Smooth muscle cell (in vitro differentiated cells): Measurements from ENCODE around the gene PTTG2. TPM values are rescaled to one million over a fixed set of nuclear protein-coding genes. Genes with fewer than 3 reads are reported as not detected.

Experiments
- DNase-seq: peaks from one replicate; lab custom pipeline; 2025; ENCODE audit not compliant: unreplicated experiment; lab: John Stamatoyannopoulos, UW
- H2AFZ ChIP-seq: fragments of 200-600 bp; sonication (generic); 2 replicates; pipeline ENCODE4 v1.6.0; 2016; ENCODE audit warnings: antibody characterized with exemption, low read depth, mild to moderate bottlenecking
- H3F3A ChIP-seq: fragments of 200-600 bp; sonication (generic); 2 replicates; pipeline ENCODE4 v1.6.0; 2017; ENCODE audit warnings: antibody characterized with exemption, low read depth
- H3K27ac ChIP-seq: fragments of 200-600 bp; sonication (generic); 2 replicates; pipeline ENCODE4 v1.5.1; 2016; ENCODE audit warnings: low read depth, mild to moderate bottlenecking
- H3K27me3 ChIP-seq: fragments of 200-600 bp; sonication (generic); 2 replicates; pipeline ENCODE4 v1.6.1; 2016; ENCODE audit warnings: low read depth, mild to moderate bottlenecking
- H3K36me3 ChIP-seq: fragments of 200-600 bp; sonication (generic); 2 replicates; pipeline ENCODE4 v1.5.1; 2016; ENCODE audit warnings: low read depth
- H3K4me1 ChIP-seq: fragments of 200-600 bp; sonication (generic); 2 replicates; pipeline ENCODE4 v1.5.1; 2016; ENCODE audit warnings: low read depth
- H3K4me2 ChIP-seq: fragments of 200-600 bp; sonication (generic); 2 replicates; pipeline ENCODE4 v1.6.0; 2016; ENCODE audit warnings: mild to moderate bottlenecking
- H3K4me3 ChIP-seq: fragments of 200-600 bp; sonication (generic); 2 replicates; pipeline ENCODE4 v1.5.1; 2016; ENCODE audit warnings: mild to moderate bottlenecking
- H3K79me2 ChIP-seq: fragments of 200-600 bp; sonication (generic); 2 replicates; pipeline ENCODE4 v1.6.0; 2016; ENCODE audit warnings: low read depth, mild to moderate bottlenecking
- H3K9ac ChIP-seq: fragments of 200-600 bp; sonication (generic); 2 replicates; pipeline ENCODE4 v1.6.0; 2016; ENCODE audit warnings: low read depth
- H3K9me3 ChIP-seq: fragments of 200-600 bp; sonication (generic); replicated peaks from 2 replicates; pipeline ENCODE4 v1.5.1; 2016; ENCODE audit warnings: low read depth
- H4K20me1 ChIP-seq: fragments of 200-600 bp; sonication (generic); 2 replicates; pipeline ENCODE4 v1.6.0; 2016; ENCODE audit warnings: low read depth
- CTCF ChIP-seq: fragments of 200-600 bp; sonication (generic); IDR thresholded peaks from 2 replicates; pipeline ENCODE4 v1.5.1; 2017; ENCODE audit warnings: borderline replicate concordance, mild to moderate bottlenecking, antibody characterized with exemption; ENCODE audit not compliant: insufficient read depth, poor library complexity, severe bottlenecking
- WGBS: methylation state at CpG from one replicate; pipeline ENCODE4 v1.1.7; 2016; ENCODE audit warnings: low lambda C conversion rate; 5-methylcytosine and 5-hydroxymethylcytosine counted together
- polyA plus RNA-seq: library from polyadenylated mRNA; unstranded; fragments of >200 nt; fragmentation: Nextera tagmentation; extraction: Ambion mirVana; gene quantifications from 2 replicates; pipeline ENCODE4 v1.2.1, GENCODE V29; 2016
- total RNA-seq: library from RNA; depleted of rRNA; stranded (reverse); fragments of >200 nt; gene quantifications from 2 replicates; pipeline ENCODE4 v1.2.3, GENCODE V29; 2014

Gene PTTG2
- total and polyA plus RNA-seq, 2 experiments from 2014 or later: not detected

GRCh38 chr4:37985730-37986275, 25.6 kb downstream of the PTTG2 start:
- no peak overlapping the region for H3K27ac ChIP-seq
- no peaks in the 10 kb centered on the region for H3K9me3 ChIP-seq
- peaks cover 49% of the 10 kb centered on the region for H4K20me1 ChIP-seq
- no peak overlapping the region for H3K4me2 ChIP-seq
- no peaks in the 10 kb centered on the region for H3K36me3 ChIP-seq
- peaks cover 74% of the 10 kb centered on the region for H3K79me2 ChIP-seq
- no peak overlapping the region for H3K9ac ChIP-seq
- TF ChIP-seq CTCF: no peak
- H3K27me3 ChIP-seq: no peaks in the 10 kb centered on the region
- 64% methylated on average over 3 of the region's 3 CpGs for WGBS
- H2AFZ ChIP-seq: no peak overlapping the region
- H3K4me1 ChIP-seq: peaks cover 14% of the 10 kb centered on the region
- H3K4me3 ChIP-seq: no peak overlapping the region
- DNase-seq: no peak
- H3F3A ChIP-seq: no peaks in the 10 kb centered on the region

GRCh38 chr4:37988670-37989069, 28.5 kb downstream of the PTTG2 start:
- no peaks in the 10 kb centered on the region for H3F3A ChIP-seq
- H3K9me3 ChIP-seq: no peaks in the 10 kb centered on the region
- H3K4me2 ChIP-seq: no peak overlapping the region
- H2AFZ ChIP-seq: no peak overlapping the region
- TF ChIP-seq CTCF: no peak
- peaks cover 51% of the 10 kb centered on the region for H4K20me1 ChIP-seq
- H3K79me2 ChIP-seq: peaks cover 78% of the 10 kb centered on the region
- no peak overlapping the region for H3K27ac ChIP-seq
- 36% methylated on average over 5 of the region's 5 CpGs for WGBS
- no peaks in the 10 kb centered on the region for H3K36me3 ChIP-seq
- no peaks in the 10 kb centered on the region for H3K27me3 ChIP-seq
- H3K4me1 ChIP-seq: no peaks in the 10 kb centered on the region
- no peak overlapping the region for H3K4me3 ChIP-seq
- no peak overlapping the region for H3K9ac ChIP-seq
- no peak for DNase-seq

GRCh38 chr4:37989398-37990260, 29.4 kb downstream of the PTTG2 start:
- H3K79me2 ChIP-seq: peaks cover 74% of the 10 kb centered on the region
- no peak overlapping the region for H3K27ac ChIP-seq
- TF ChIP-seq CTCF: no peak
- peaks cover 7% of the 10 kb centered on the region for H3K4me1 ChIP-seq
- no peaks in the 10 kb centered on the region for H3K36me3 ChIP-seq
- no peak overlapping the region for H3K4me2 ChIP-seq
- DNase-seq: no peak
- H3F3A ChIP-seq: peaks cover 2% of the 10 kb centered on the region
- no peaks in the 10 kb centered on the region for H3K9me3 ChIP-seq
- H3K4me3 ChIP-seq: no peak overlapping the region
- no peak overlapping the region for H2AFZ ChIP-seq
- no peaks in the 10 kb centered on the region for H3K27me3 ChIP-seq
- H3K9ac ChIP-seq: no peak overlapping the region
- H4K20me1 ChIP-seq: peaks cover 54% of the 10 kb centered on the region
- 74% methylated on average over 8 of the region's 8 CpGs for WGBS
